HFFc6 (cell line): ENCODE data around the gene RPL12. TPM values are rescaled to one million over a fixed set of nuclear protein-coding genes. Genes with fewer than 3 reads are reported as not detected.
"Not testable (repeated sequence)": the region's sequence is repeated elsewhere in the genome, so short reads cannot be mapped to it uniquely, and the experiment has no call there.

ENCODE experiments used
- DNase-seq: peaks from one replicate; pipeline ENCODE4 v3.0.0-alpha.2; 2018
- H3K27ac Mint-ChIP-seq: 2 replicates; pipeline ENCODE4 v1.8.0; 2020; ENCODE audit warnings: mild to moderate bottlenecking, mixed read lengths
- H3K27me3 Mint-ChIP-seq: 2 replicates; pipeline ENCODE4 v1.8.0; 2021; ENCODE audit warnings: mild to moderate bottlenecking, moderate library complexity, mixed read lengths; ENCODE audit not compliant: insufficient read depth
- H3K36me3 Mint-ChIP-seq: 2 replicates; pipeline ENCODE4 v1.8.0; 2021; ENCODE audit warnings: low read depth, mixed read lengths
- H3K4me1 Mint-ChIP-seq: 2 replicates; pipeline ENCODE4 v1.8.0; 2020; ENCODE audit warnings: low read depth, mixed read lengths
- H3K4me3 Mint-ChIP-seq: 2 replicates; pipeline ENCODE4 v1.8.0; 2020; ENCODE audit warnings: mild to moderate bottlenecking, moderate library complexity, mixed read lengths
- H3K9me3 Mint-ChIP-seq: 2 replicates; pipeline ENCODE4 v1.8.0; 2020; ENCODE audit warnings: mild to moderate bottlenecking, mixed read lengths
- total RNA-seq, 6 experiments: library from RNA; stranded (reverse); fragmentation: NEBNext Ultra II Directional; extraction: Animal tissue kit (Norgen Biotek cat#: 25700); gene quantifications; 2 replicates in 1 of 6; 3 replicates in 5 of 6; pipeline ENCODE4 v1.2.3, GENCODE V29; 2021
- TF ChIP-seq, protein P1 (sequence below): fragments of 200-600 bp; sonication (generic); IDR thresholded peaks from 2 replicates; pipeline ENCODE4 v1.5.0; 2021; ENCODE audit warnings: antibody characterized with exemption, mild to moderate bottlenecking

RPL12 gene
- total RNA-seq, 6 experiments from 2014 or later, result 953 to 1,196 (median 1,072) TPM

DNA sequence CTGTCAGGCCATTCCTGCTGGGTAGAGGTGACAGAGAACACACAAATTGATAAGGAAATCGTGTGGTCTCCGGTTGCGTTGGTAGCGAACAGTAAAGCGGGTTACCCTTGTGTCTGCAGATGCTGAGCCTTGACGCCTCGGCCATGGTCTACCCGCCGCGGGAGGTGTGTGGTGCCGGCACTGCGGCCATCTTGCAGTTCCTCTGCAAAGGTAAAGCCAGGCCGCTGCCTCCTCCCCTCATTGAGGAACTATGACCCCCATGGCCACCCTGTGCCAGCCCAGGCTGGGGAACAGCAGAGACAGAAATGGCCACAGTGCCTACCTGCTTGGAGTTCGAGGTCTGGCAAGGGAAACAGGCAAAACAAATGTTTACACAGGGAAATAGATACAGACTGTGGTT lies 16.4 kb upstream of the RPL12 start:
- DNase-seq, result no peak
- Mint-ChIP-seq H3K27ac (no peak overlapping the region), H3K4me3 (no peak overlapping the region), H3K9me3 (no peaks in the 10 kb centered on the region), H3K4me1 (no peaks in the 10 kb centered on the region), H3K27me3 (no peaks in the 10 kb centered on the region), H3K36me3 (peaks cover 9% of the 10 kb centered on the region)
- TF ChIP-seq, protein P1, sequence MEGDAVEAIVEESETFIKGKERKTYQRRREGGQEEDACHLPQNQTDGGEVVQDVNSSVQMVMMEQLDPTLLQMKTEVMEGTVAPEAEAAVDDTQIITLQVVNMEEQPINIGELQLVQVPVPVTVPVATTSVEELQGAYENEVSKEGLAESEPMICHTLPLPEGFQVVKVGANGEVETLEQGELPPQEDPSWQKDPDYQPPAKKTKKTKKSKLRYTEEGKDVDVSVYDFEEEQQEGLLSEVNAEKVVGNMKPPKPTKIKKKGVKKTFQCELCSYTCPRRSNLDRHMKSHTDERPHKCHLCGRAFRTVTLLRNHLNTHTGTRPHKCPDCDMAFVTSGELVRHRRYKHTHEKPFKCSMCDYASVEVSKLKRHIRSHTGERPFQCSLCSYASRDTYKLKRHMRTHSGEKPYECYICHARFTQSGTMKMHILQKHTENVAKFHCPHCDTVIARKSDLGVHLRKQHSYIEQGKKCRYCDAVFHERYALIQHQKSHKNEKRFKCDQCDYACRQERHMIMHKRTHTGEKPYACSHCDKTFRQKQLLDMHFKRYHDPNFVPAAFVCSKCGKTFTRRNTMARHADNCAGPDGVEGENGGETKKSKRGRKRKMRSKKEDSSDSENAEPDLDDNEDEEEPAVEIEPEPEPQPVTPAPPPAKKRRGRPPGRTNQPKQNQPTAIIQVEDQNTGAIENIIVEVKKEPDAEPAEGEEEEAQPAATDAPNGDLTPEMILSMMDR, result no peak

DNA sequence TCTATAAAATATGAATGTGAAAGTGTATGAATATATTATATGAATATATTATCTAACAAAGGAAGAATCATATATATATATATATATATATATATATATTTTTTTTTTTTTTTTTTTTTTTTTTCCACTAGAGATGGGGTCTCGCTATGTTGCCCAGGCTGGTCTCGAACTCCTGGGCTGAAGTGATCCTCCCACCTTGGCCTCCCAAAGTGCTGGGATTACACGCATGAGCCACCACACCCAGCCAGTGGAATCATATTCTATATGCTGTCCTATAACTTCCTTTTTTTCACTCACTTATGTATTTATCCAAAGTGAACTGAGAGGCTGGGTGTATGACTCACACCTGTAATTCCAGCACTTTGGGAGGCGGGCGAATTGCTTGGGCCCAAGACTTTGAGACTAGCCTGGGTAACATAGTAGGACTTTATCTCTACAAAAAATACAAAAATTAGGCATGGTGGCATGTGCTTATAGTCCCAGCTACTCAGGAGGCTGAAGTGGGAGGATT lies 15.3 kb upstream of the RPL12 start:
- H3K27ac Mint-ChIP-seq, H3K27me3 Mint-ChIP-seq, DNase-seq, H3K4me3 Mint-ChIP-seq, H3K4me1 Mint-ChIP-seq, H3K9me3 Mint-ChIP-seq: not testable (repeated sequence)
- peaks cover 13% of the 10 kb centered on the region for H3K36me3 Mint-ChIP-seq

DNA sequence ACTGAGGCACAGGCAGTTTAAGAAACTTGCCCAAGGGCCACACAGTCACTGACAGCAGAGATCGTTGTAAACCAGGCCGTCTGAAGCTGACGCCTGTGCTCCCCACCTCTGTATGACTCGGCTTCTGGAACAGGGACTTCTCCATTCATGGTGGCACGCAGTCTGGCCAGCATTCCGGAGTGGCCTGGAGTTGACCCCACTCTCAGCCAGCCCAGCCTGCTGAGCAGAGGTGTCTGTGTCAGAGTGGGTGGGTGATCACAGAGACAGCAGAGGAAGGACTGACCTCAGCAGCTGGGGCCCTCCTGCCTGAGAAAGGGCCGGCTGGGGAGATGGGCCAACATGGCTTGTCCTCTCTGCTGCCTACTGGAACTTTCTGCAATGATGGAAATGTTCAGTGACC lies 12.7 kb upstream of the RPL12 start:
- TF ChIP-seq, protein P1, result no peak
- Mint-ChIP-seq H3K27ac (no peak overlapping the region), H3K36me3 (peaks cover 13% of the 10 kb centered on the region), H3K4me3 (no peak overlapping the region), H3K9me3 (no peaks in the 10 kb centered on the region), H3K27me3 (no peaks in the 10 kb centered on the region), H3K4me1 (no peaks in the 10 kb centered on the region)
- no peak for DNase-seq

DNA sequence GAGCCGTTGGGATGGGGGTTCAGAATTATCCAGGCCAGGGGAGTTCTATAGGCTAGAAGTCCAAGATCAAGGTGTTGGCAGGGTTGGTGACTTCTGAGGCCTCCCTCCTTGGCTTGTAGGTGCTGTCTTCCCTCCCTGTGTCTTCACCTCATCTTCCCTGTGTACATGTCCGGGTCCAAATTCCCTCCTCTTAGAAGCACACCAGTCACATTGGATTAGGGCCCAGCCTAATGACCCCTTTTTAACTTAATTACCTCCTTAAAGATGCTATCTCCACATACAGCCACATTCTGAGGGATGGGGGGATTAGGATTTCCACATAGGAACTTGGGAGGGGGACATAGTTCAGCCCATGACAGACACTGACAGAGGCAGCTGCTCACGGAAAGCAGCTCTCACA lies 12.2 kb upstream of the RPL12 start:
- TF ChIP-seq, protein P1, result no peak
- Mint-ChIP-seq H3K4me3 (no peak overlapping the region), H3K4me1 (no peaks in the 10 kb centered on the region), H3K9me3 (no peaks in the 10 kb centered on the region), H3K27ac (no peak overlapping the region), H3K27me3 (no peaks in the 10 kb centered on the region), H3K36me3 (peaks cover 13% of the 10 kb centered on the region)
- DNase-seq, result no peak

DNA sequence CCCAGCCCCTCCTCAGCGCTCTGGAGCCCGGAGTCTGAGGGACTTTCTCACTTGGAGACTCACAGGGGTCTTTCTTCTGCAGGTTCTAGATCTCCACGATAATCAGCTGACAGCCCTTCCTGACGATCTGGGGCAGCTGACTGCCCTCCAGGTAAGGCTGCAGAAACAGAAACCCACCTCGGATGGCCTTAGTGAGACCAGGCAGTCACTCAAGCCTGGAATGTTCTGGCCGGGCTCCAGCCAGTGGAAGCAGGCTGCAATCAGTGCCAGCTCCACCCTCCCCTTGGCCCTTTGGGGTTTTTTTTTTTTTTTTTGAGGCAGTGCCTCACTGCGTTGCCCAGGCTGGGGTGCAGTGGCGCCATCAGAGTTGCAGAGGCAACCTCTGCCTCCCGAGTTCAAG lies 7.7 kb upstream of the RPL12 start:
- TF ChIP-seq, protein P1, result no peak
- peaks cover 21% of the 10 kb centered on the region; the same call in 1 of the 2 replicates for H3K36me3 Mint-ChIP-seq

DNA sequence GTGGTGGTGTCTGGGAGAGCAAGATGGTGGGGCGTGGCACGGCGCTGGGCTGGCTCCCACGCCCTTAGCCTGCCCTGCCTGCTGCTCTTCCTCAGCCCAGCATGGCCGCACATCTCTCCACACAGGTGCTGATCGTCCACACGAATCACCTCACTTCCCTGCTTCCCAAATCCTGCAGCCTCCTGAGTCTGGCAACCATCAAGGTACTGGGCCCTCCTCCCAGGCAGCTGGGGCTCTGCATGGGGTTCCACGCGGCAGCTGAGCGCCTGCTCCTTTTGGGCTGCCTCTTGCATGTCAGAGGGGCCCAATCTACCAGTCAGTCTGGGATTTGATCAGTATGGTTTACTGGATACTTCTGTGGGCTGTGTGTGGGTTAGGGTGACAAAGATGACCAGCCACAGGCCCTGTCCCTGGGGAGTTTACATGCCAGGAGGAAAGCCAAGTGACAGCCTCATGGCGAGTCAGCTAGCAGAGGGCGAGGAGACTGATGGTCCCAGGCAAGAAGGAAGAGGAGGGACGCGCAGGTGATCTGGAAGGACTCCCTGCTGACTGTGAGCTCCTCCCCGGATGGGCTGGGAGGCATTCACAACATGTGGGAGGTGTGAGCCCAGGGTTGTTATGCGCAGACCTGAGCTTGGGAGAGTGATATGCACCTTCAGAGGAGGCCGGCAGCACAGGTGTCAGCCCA lies 6.1 kb upstream of the RPL12 start:
- Mint-ChIP-seq H3K4me3 (no peak overlapping the region), H3K36me3 (peaks cover 17% of the 10 kb centered on the region; the same call in 1 of the 2 replicates), H3K27me3 (no peaks in the 10 kb centered on the region), H3K27ac (no peak overlapping the region), H3K4me1 (peaks cover 13% of the 10 kb centered on the region), H3K9me3 (no peaks in the 10 kb centered on the region)
- DNase-seq, result no peak
- TF ChIP-seq, protein P1, result no peak

More for the DNA sequence above, 7.7 kb upstream of the RPL12 start:
- DNase-seq, result no peak
- no peaks in the 10 kb centered on the region for H3K27me3 Mint-ChIP-seq
- no peak overlapping the region for H3K4me3 Mint-ChIP-seq
- H3K9me3 Mint-ChIP-seq, result no peaks in the 10 kb centered on the region
- H3K4me1 Mint-ChIP-seq, result peaks cover 8% of the 10 kb centered on the region
- H3K27ac Mint-ChIP-seq, result no peak overlapping the region
